GM23338 (cell line): ENCODE measurements around the gene ZNF628. TPM values are rescaled to one million over a fixed set of nuclear protein-coding genes. Genes with fewer than 3 reads are reported as not detected.

ENCODE experiments used
- ATAC-seq: fragments of 200-7000 bp; cut with Tn5 transposase; 3 replicates; pipeline ENCODE4 v1.9.1; 2020
- DNase-seq: peaks from one replicate; pipeline ENCODE4 v3.0.0-alpha.2; 2015; ENCODE audit warnings: low spot score
- H2AFZ ChIP-seq: fragments of 200-600 bp; sonication (generic); 2 replicates; pipeline ENCODE4 v1.8.0; 2016; ENCODE audit warnings: antibody characterized with exemption, mild to moderate bottlenecking, moderate library complexity
- H3F3A ChIP-seq: fragments of 200-600 bp; sonication (generic); replicated peaks from 2 replicates; pipeline ENCODE4 v1.8.0; 2017; ENCODE audit warnings: antibody characterized with exemption, mixed run types, low read depth
- H3K27ac ChIP-seq: fragments of 200-600 bp; sonication (generic); 2 replicates; pipeline ENCODE4 v1.6.1; 2016; ENCODE audit warnings: low read depth
- H3K27me3 ChIP-seq: fragments of 200-600 bp; sonication (generic); 2 replicates; pipeline ENCODE4 v1.8.0; 2016; ENCODE audit warnings: mild to moderate bottlenecking, mixed run types, moderate library complexity; ENCODE audit not compliant: insufficient read depth
- H3K36me3 ChIP-seq: fragments of 200-600 bp; sonication (generic); 2 replicates; pipeline ENCODE4 v1.8.0; 2016; ENCODE audit warnings: mild to moderate bottlenecking; ENCODE audit not compliant: insufficient read depth
- H3K4me1 ChIP-seq: fragments of 200-600 bp; sonication (generic); 2 replicates; pipeline ENCODE4 v1.8.0; 2016; ENCODE audit warnings: mild to moderate bottlenecking, moderate library complexity; ENCODE audit not compliant: insufficient read depth
- H3K4me2 ChIP-seq: fragments of 200-600 bp; sonication (generic); 2 replicates; pipeline ENCODE4 v1.7.1; 2017; ENCODE audit warnings: mixed run types
- H3K4me3 ChIP-seq: fragments of 200-600 bp; sonication (generic); 2 replicates; pipeline ENCODE4 v1.6.1; 2016; ENCODE audit warnings: mixed run types
- H3K79me2 ChIP-seq: fragments of 200-600 bp; sonication (generic); replicated peaks from 2 replicates; pipeline ENCODE4 v1.8.0; 2017; ENCODE audit warnings: mild to moderate bottlenecking; ENCODE audit not compliant: insufficient read depth
- H3K9me2 ChIP-seq: fragments of 200-600 bp; sonication (generic); 2 replicates; pipeline ENCODE4 v1.8.0; 2017; ENCODE audit not compliant: insufficient read depth
- H4K20me1 ChIP-seq: fragments of 200-600 bp; sonication (generic); replicated peaks from 2 replicates; pipeline ENCODE4 v1.8.0; 2017; ENCODE audit warnings: mild to moderate bottlenecking; ENCODE audit not compliant: insufficient read depth
- H3K27ac Mint-ChIP-seq: 2 replicates; pipeline ENCODE4 v1.8.0; 2020; ENCODE audit warnings: inconsistent platforms, mild to moderate bottlenecking, moderate library complexity, mixed read lengths
- H3K27me3 Mint-ChIP-seq: 3 replicates; pipeline ENCODE4 v1.8.0; 2022; ENCODE audit warnings: low read depth, mild to moderate bottlenecking, moderate library complexity, mixed read lengths, inconsistent platforms; ENCODE audit not compliant: insufficient read depth, poor library complexity
- H3K36me3 Mint-ChIP-seq: 3 replicates; pipeline ENCODE4 v1.8.0; 2021; ENCODE audit warnings: low read depth, mild to moderate bottlenecking, inconsistent platforms, moderate library complexity, mixed read lengths
- H3K4me1 Mint-ChIP-seq: 3 replicates; pipeline ENCODE4 v1.8.0; 2020; ENCODE audit warnings: mild to moderate bottlenecking, inconsistent platforms, mixed read lengths
- H3K4me3 Mint-ChIP-seq: 3 replicates; pipeline ENCODE4 v1.8.0; 2021; ENCODE audit warnings: moderate library complexity, mild to moderate bottlenecking, inconsistent platforms, mixed read lengths
- H3K9me3 Mint-ChIP-seq: 3 replicates; pipeline ENCODE4 v1.8.0; 2020; ENCODE audit warnings: moderate library complexity, mild to moderate bottlenecking, inconsistent platforms, mixed read lengths
- ETS1 ChIP-seq: IDR thresholded peaks from 2 replicates; pipeline ENCODE4 v1.6.1; 2016; ENCODE audit warnings: antibody characterized with exemption
- EZH2 ChIP-seq: fragments of 200-600 bp; sonication (generic); IDR thresholded peaks from one replicate; pipeline ENCODE4 v1.8.0; 2017; ENCODE audit warnings: antibody characterized with exemption, mild to moderate bottlenecking, low read depth; ENCODE audit not compliant: unreplicated experiment
- EZH2phosphoT487 ChIP-seq: fragments of 200-600 bp; sonication (generic); IDR thresholded peaks from one replicate; pipeline ENCODE4 v1.8.1; 2018; ENCODE audit warnings: antibody characterized with exemption; ENCODE audit not compliant: unreplicated experiment
- NANOG ChIP-seq: IDR thresholded peaks from 2 replicates; pipeline ENCODE4 v1.6.1; 2016; ENCODE audit warnings: antibody characterized with exemption, borderline replicate concordance
- REST ChIP-seq: IDR thresholded peaks from one replicate; pipeline ENCODE4 v1.6.1; 2018; ENCODE audit warnings: antibody characterized with exemption; ENCODE audit not compliant: unreplicated experiment
- STAT1 ChIP-seq: IDR thresholded peaks from one replicate; pipeline ENCODE4 v1.6.1; 2016; ENCODE audit warnings: antibody characterized with exemption; ENCODE audit not compliant: unreplicated experiment
- ZNF114 ChIP-seq: fragments of 250-450 bp; sonication (Bioruptor Pico); IDR thresholded peaks from 2 replicates; pipeline ENCODE4 v1.5.0; 2020; ENCODE audit warnings: mild to moderate bottlenecking, moderate library complexity
- ZNF331 ChIP-seq: fragments of 250-450 bp; sonication (Bioruptor Pico); IDR thresholded peaks from 2 replicates; pipeline ENCODE4 v1.5.0; 2020; ENCODE audit warnings: low read depth, mild to moderate bottlenecking, moderate library complexity
- ZNF462 ChIP-seq: fragments of 250-450 bp; sonication (Bioruptor Pico); IDR thresholded peaks from 2 replicates; pipeline ENCODE4 v1.5.0; 2020; ENCODE audit warnings: mild to moderate bottlenecking, moderate library complexity
- polyA plus RNA-seq: library from polyadenylated mRNA; unstranded; fragments of >200 nt; fragmentation: Nextera tagmentation; extraction: Ambion mirVana; gene quantifications from 2 replicates; pipeline ENCODE4 v1.2.1, GENCODE V29; 2016
- total RNA-seq: library from RNA; depleted of rRNA; stranded (reverse); fragments of >200 nt; shearing (Covaris generic); gene quantifications from 2 replicates; pipeline ENCODE4 v1.2.3, GENCODE V29; 2014

ZNF628 gene
- total and polyA plus RNA-seq, 2 experiments from 2014 or later, result 4.9 to 10.7 TPM

- no peak for TF ChIP-seq ETS1
- TF ChIP-seq REST, result no peak
- no peak for TF ChIP-seq ZNF331 (CRISPR knock-in tag)
- TF ChIP-seq NANOG, result no peak
- TF ChIP-seq ZNF114 (CRISPR knock-in tag), result no peak
- TF ChIP-seq EZH2, result no peak
Observed at GRCh38 chr19:55473225-55474012, 3.0 kb upstream of the ZNF628 start (continued).

GRCh38 chr19:55474269-55475265 lies 1.9 kb upstream of the ZNF628 start:
- DNase-seq, result no peak
- Mint-ChIP-seq H3K27ac (no peak overlapping the region), H3K4me1 (peaks cover 29% of the 10 kb centered on the region), H3K4me3 (peak overlapping the region; percentile 31; the same call in 2 of the 3 replicates), H3K9me3 (peaks cover 3% of the 10 kb centered on the region; the same call in 2 of the 3 replicates), H3K36me3 (peaks cover 6% of the 10 kb centered on the region; the same call in 2 of the 3 replicates), H3K27me3 (peaks cover 23% of the 10 kb centered on the region)
- Histone ChIP-seq H3K27ac (no peak overlapping the region), H3K79me2 (peaks cover 9% of the 10 kb centered on the region), H3K36me3 (no peaks in the 10 kb centered on the region), H2AFZ (no peak overlapping the region), H4K20me1 (no peaks in the 10 kb centered on the region), H3K4me2 (no peak overlapping the region), H3F3A (peaks cover 22% of the 10 kb centered on the region; the same call in 1 of the 2 replicates), H3K4me3 (no peak overlapping the region), H3K27me3 (no peaks in the 10 kb centered on the region), H3K9me2 (no peaks in the 10 kb centered on the region), H3K4me1 (peaks cover 13% of the 10 kb centered on the region; the same call in 1 of the 2 replicates)
- no peak for ATAC-seq
- no peak for TF ChIP-seq ZNF462 (CRISPR knock-in tag)
- no peak for TF ChIP-seq EZH2
- no peak for TF ChIP-seq STAT1
- TF ChIP-seq EZH2phosphoT487, result no peak
- no peak for TF ChIP-seq ETS1
